Activated CD4-positive, alpha-beta T cell treated with anti-CD3 and anti-CD28 coated beads, Interleukin-2, amount 50 U/mL, for 16 hours (primary cell): ENCODE measurements around the gene CIITA.

Source experiments
- DNase-seq: peaks from one replicate; pipeline ENCODE4 v3.0.0-alpha.2; 2020

The CIITA gene

DNA sequence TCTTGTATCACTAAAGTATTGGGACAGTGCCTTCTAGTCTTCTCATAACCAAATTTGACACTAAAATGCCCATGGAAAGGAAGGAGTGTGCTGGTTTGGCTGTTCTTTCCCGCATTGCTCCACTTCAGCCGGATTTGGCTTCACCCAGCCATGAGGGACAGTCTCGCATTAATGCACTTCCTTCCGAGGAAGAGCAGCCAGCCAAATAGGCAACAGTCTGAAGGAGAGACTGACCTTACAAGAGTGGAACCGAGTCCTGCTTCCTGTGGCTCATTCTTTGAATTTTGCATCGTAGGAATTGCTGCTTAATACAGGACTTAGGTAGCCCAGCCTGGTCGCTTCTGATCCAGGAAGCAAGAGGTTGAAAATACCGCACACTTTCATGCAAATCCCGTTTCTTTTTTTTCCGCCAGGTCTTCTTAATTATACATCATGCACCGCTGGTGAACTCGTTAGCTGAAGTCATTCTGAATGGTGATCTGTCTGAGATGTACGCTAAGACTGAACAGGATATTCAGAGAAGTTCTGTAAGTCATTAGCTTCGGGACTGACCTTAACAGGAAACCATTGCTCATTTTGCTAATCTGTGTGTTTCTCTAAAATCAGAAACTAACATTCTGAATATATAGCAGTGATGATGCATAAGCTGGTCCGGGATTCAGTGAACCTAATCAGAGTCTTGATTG lies 105.6 kb downstream of the CIITA start:
- DNase-seq: peak; percentile 73

DNA sequence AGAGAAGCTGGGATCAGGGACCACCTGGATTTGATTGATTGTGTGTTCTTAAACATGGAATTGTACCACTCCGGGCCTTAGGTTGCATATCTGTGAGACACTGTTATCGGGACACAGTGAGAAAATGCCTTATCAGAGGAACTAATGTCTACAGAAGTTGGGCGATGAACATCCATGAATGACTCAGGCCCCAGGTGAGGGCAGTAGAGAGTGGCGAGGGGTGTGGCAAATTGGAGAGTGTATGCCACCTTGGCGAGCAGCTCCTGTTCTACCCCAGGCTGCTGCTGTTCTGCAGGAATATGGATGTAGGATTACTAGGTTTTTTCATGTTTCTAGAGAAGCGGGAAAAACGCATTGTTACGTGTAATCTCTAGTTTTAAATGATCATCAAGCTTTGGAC lies 106.2 kb downstream of the CIITA start:
- peak; percentile 51 for DNase-seq

DNA sequence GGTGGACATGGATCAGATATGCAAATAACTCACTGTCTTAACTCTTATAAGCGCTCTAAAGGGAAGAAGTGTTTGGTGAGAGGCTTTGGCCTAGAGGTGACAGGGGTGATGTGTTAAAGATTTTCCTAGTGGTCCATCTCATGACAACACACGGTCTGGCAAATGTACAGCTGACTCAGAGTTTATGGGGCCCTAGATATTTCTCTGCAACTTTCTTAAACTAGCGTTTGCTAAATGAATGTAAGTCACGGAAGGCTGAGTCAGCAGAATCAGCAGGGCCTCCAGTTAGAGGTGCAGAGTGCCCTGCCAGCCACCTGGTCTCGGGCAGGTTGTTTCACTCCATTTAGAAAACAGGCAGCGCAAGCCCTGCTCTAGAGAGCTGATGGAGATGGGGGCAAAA lies 107.5 kb downstream of the CIITA start:
- DNase-seq: peak; percentile 70
